GM19035 (cell line): ENCODE data around the gene NAALADL1.
A peak's percentile ranks its signal among the peaks of the same experiment; 100 is the strongest.

ENCODE experiments used
- ATAC-seq: cut with Tn5 transposase; IDR thresholded peaks from one replicate; pipeline ENCODE4 v1.9.1; 2021; ENCODE audit not compliant: unreplicated experiment

Gene NAALADL1

DNA sequence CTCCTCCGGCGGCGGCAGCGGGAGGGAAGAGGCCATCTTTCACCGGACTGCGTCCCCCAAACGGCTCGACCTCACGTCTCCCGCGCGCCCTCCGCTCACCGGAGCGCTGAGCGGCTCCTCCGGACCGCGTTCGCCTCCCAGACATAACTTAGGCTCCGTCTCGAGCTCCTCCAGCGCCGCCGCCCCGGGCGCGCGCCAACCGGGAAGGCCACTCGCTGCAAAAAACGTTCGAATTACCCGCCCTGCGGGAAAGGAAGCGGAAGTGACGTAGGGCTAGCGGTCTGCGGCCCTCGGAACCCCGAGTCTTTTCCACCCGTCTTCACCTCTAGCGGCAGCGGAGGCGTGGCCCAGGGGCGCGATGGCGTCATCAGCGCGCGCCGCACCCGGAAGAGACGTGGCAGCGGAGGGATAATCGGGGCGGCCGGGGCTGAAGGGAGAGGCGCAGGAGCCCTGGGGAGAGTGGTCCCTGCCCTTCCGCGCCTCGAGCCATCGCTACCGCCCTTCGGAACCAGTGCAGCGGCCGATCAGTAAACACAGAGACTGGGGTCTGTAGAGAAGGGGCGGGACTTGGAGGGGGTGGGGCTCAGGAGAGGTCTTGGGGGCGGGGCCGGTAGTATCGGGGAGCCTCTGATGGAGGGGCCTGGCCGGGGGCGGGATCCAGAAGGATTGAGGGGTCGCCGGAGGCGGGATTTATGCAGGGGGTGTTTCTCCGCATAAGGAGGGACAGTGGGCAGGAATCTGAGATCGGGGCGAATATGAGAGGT lies 25.7 kb upstream of the NAALADL1 start, which contains the start of the genes CDCA5 and ZFPL1:
Gene CDCA5 (minus strand): TSS at position 207 of the 764 bp plus-strand sequence. CDS start 62 bp downstream, at position 145.
Gene ZFPL1 (plus strand): TSS at position 389 of the 764 bp plus-strand sequence. CDS start 477 bp downstream, outside the sequence.
- peak; percentile 88 for ATAC-seq

DNA sequence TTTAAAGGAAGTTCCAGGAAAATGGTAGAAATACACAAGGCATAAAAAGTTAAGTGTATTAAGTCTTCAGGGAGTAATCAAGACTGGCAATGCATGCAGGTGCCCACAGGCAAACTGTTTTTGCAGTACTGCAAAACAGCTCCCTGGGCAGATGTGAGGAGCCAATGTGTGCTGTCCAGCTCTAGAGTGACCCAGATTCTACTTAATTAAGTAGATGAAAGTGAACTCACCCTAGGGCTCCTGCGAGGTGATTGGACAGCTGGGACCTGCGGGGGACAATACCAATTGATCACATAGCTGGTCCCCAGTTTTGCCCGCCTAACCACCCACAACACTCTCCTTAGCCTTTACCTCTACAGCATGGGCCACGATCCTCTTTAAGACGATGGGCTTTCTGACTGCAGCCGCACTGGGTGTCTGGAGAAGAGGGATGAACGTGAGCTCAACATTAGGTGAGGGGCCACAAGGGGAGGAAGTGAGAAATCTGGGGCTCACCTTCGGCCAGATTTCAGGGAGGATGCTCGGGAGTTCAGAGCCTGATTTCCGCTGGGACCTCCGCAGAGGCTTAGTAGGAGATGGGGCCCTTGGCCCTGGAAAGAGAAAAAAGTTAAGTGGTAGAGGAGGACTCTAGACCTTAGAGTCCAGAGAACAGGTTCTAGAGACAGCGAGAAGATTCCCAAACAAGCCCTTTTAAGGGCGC lies 24.9 kb upstream of the NAALADL1 start:
- ATAC-seq: peak; percentile 18

DNA sequence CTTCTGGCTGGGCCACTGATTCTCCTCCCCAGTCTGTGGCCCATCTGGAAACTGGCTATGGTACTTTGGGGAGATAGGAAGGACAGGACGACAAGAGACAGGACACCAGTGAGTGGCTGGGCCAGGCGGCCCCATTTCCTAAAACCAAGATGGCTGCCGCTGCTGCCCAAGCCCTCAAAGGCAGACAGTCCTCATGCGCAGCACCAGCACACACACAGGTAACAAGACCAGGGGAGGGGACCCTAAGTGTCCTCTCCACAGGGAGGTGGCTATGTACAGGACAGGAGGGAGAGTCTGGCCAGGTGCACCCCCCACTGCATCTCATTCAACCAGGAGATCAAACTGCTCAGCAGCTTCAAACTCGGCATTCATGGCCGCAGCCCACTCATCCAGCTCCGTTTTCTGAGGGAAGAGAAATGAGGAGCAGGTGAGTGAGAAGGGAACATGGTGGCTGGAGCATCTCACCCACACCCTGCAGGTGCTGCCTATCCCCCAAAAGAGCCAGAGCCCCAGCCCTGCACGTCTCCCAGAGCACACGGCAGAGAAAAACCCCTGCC lies 20.5 kb upstream of the NAALADL1 start:
- ATAC-seq: no peak

DNA sequence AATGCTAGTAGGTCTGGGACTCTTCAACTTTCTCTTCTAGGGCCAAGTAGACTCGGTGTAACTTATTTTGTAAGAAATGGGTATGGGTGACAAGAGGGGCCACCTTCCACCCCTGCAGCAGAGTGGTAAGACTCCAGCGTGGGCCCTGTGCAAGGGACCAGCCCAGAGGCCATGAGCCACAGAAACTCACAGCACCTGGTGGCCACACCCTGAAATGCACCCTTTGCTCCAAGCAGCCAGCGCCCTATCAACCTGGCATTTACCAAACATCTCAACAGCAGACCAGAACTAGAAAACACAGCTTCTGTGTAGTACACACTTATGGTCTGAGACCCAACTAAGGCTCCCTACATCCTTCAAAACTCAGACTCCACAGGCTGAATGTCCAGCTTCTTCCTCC lies 19.8 kb upstream of the NAALADL1 start:
- ATAC-seq: no peak

DNA sequence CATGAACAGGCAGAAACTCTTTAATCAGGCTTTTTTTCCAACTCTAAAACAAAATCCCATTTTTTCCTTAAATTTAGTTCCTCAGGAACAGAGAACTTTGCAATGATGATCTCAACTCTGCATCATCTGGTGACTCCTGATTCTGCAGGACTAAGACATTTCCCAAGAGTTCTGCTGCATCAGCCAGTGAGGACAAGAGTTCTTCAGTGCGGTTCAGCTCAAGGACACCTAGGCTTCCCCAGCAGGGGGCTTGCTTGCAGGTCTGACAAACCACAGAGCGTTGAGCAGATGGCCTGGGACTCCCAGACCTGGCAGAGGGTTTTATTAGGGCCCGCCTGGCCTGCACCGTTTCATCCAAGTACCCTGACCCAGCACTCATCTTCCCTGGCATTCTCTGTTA lies 19.1 kb upstream of the NAALADL1 start:
- no peak for ATAC-seq

DNA sequence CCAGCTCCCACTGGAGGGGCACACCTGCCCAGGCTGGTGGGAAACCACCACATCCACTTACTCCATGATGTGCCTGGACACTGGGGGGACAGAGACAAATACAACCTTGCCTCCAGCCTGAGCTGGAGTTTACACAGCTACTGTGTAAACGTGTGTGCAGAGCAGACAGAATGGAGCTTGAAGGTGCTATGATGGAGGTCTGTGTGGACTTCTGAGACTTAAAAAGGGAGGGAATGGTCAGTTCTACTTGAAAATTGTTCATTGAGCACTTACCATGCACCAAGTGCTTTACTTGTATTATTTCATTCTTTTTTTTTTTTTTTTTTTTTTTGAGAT lies 14.2 kb upstream of the NAALADL1 start:
- no peak for ATAC-seq

DNA sequence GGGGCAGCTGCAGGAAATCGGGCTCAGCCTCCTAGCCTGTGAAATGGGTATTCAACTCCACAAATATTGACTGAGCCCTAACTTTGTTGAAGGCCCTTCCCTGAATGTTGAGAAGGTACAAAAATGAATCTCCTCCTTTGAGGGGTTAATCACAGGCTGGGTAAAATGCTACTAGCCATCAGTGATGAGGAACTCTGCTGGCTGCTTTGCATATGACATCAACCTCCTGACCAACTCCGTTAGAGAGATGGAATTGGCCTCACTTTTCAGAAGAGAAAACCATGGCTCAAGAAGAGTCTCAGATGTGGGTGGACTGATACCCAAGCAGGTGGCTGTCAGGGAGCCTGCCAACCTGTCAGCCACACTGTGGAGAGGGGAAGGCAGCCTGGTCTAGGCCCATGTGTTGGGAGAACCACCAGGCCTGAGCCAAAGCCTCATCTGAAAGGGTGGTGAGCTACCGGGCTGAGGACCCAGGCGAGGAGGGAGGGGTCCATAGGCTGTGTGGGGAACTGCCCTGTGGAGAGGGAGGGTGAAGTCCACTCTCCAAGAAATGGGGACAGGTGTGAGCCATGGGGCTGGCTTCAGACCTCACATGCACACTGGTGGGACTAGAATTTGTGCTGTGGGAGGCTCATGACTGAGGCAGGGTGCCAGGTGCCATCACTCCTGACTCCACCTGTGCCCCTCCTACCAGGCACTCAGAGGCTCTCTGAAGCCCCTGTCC lies 13.7 kb upstream of the NAALADL1 start:
- ATAC-seq: no peak

DNA sequence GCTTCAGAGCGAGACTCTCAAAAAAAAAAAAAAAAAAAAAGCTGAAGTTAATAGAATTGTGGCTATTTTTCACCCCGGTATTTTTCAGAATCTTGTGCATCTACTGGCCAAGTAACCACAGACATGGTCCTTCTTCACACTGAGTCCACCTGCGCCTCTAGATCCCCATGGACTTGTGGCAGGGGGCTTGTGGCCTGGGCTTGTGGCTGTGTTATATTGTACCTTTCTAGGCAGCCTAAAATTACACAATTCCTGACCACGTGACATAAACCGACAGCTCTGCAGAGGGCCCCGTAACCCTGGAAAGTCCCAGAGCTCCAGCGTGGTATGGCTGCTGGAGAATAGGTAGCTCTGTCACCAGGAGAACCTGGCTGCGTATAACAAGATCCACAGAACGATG lies 10.9 kb upstream of the NAALADL1 start:
- ATAC-seq: no peak

DNA sequence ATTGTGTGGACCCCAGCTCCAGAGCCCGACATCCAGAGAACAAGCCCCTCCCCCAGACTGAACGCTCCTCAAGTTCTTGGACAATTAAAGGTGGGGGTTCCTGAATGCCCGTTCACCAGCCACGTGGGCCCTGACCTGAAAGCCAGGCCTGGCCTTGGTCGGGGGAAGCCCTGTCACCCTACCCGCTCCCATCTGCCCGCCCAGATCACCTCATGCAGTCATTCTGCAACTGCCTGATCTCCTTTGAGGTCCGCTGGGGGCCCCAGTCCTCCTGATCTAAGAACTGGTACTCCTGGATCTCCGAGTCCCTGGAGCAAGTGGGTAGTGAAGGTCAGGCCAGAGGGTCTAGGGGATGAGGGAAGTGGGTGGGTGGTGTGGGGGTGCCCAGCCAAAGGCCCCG lies 9.1 kb upstream of the NAALADL1 start:
- no peak for ATAC-seq

DNA sequence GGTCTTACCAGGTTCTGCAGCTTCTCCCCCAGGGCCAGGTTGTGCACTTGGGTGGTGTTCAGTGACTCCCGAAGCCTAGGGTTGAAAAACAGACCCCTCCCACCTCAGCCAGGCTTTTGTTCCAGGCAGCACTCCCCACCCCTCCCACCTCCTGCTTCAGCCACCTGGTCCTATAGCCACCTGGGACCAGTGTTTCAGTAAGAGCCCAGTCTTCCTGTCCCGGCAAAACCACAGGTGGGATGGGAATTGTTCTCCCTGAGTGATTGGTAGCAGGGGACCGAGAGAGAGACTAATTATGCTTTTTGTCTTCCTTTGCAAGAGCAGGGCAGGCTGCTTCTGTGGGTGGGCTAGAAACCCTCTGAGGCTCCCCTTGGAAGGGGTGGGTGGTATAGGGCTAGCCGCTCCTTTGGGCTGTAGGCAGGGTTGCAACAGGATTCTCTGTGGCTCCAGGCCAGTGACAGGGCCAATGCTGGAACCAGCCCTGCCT lies 8.5 kb upstream of the NAALADL1 start:
- no peak for ATAC-seq

DNA sequence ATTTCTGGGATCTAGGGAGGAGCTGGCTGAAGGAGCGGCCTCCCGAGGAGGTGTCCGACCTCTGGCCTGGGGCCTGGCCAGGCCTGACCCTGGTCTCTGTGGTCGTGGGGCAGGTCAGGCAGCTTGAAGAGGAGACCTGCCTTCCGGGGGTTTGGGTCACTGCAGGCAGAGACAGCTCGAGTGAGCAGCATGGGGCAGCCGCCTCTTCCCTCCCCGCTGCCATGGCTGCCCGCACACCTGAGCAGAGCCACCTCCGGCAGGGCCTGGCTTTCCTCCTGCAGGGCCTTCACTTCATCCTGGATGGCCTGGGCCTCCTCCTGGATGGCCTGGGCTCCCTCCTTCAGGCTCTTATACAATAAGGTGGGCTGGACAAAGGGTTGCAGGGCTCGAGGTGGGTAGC lies 8.0 kb upstream of the NAALADL1 start:
- no peak for ATAC-seq

DNA sequence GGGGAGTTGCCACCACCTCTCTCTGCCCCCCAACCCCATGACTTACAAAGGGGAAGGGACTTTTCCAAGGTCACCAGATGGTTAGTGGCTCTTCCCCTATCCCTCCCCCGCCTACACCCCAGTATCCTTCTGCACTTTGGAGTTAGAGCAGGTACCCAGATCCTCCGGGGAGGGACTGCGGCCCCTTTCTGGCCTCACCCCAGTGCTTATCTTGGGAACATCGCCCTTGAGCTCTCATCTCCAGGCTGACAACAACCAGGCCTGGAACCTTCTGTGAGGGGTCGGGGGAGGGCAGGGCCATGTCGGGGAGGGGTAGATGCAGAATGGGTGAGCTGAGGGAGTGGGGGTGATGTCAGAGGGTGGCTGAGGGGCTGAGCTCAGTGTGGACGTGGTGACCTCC lies 7.5 kb upstream of the NAALADL1 start:
- no peak for ATAC-seq

DNA sequence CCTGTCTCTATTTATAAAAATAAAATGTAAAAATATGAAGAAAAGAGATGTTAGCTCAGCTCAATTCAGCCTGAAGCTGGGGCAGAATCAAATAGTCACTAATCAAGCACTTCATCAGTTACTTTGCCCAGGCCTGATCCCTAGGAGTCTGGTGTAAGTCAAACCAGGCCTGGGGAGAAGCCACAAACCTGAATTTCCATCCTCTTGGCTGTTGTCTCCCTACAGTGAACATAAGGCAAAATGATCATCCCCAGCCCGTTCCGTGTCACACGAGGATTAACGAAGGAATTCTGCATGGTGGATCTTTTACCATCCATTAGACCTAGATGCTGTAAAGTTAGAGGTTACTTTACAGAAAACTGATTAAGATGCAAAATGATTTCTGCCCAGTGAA lies 6.5 kb upstream of the NAALADL1 start:
- no peak for ATAC-seq

DNA sequence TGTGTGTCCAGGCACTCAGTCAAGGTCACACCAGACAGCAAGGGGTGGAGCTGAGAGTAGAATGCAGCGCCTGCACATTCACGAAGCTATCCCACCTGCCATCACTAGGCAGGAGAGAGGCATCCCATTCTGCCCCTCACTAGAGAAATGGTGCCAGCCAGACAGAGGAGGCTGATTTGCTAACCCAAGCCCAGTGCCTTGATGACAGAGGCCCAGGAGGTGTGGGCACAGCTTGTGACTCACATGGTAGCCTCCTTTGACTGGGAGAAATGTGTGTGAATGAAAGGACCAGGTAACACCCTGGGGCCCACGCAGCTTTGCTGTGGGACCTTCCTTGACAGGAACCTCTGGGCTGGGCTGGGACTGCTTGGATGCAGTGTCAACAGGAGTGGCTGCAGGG lies 5.2 kb upstream of the NAALADL1 start:
- no peak for ATAC-seq

DNA sequence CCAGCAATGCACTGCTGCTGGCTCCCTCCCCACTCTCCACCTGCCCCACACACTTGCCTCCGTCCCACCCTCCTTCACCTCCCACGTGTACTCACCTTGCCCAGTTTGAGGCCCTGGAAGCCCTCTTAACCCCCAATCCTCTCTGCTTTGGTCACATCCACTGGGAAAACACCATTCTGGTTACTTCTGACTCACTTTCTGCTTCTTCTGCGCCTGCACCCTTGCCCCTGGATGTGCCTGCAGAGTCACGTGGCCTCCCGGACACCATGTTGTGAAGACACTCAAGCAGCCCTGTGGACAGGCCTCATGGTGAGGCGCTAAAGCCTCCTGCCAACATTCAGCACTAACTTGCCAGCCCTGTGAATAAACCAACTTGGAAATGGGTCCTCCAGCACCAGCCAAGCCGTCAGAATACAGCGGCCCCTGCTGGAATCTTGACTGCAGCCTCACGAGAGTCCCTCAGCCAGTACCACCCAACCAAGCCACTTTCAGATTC lies 2.6 kb upstream of the NAALADL1 start:
- ATAC-seq: no peak

DNA sequence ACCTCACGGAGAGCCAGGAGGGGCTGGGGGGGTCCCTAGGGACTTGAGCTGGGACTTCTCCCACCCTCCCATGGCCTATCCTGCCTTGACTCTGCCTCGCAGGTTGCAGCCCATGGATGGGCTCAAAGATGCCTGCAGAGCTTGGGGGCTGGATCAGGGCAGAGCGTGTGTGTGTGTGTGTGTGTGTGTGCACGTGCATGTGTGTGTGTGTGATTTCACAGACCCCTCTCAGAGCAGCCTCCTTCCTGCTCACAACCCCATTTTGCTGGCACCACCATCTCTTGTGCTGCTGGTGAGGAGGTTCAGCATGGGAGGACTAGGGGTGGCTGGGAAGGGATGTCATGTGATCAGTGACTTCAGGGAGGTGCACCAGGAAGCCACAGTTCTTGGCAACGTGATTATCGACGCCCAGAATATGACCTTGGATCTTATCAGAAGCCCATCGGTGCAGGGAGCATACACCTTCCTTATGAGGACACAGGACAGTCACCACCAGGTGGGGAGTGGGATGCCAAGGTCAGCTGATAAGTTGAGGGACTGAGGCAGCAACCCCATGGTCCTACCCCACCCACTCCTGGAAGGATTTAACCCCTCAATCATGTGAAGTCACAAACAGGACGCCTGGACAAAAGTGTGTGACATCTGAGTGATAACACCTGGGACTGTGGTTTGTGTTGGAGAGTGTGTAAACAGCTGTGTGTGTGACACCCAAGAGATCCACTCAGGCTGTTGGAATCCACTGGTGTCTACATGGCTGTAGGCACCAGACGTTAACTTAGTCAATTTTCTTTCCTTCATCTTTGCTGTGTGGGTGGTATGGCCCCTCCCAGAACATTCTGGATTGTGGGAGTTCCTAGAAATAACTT lies 1.8 kb upstream of the NAALADL1 start:
- no peak for ATAC-seq

DNA sequence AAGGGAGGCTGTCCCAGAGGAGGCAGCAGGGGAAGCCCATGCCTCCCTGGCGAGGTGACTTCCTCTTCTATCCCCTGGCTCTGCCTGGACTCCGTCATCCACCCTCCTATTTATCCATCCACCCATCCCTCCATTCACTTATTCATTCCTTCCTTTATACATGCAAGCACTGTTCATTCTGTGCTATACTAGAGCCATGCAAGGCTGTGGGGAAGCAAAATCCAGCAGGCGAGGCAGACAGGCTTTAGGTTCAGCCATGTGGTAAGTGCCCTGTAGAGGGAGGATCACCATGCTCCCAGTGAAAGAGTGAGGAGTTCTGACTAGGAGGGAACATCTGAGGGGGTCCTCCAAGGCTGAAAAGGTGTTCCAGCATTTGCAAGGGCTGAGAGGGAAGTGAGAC lies 1.2 kb upstream of the NAALADL1 start:
- ATAC-seq: no peak

DNA sequence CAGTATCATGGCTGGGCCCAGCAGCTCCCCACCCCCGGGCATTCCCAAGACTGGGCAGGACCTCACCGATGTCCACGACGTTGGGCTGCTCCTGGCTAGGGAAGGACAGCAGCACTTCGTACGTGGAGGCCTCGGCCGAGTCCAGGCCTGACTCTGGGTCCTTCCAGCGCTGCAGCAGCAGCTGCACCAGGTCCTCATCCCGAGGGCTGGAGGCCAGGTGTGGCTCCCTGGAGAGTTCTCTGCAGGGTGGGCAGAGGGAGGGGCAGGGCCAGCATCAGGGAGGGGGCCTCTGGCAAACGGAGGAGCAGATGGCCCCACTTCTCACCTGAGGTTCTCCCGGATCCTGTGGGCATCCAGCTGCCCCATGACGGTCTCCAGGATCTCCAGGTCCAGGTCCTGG lies 341 bp downstream of the NAALADL1 start:
- ATAC-seq: no peak

DNA sequence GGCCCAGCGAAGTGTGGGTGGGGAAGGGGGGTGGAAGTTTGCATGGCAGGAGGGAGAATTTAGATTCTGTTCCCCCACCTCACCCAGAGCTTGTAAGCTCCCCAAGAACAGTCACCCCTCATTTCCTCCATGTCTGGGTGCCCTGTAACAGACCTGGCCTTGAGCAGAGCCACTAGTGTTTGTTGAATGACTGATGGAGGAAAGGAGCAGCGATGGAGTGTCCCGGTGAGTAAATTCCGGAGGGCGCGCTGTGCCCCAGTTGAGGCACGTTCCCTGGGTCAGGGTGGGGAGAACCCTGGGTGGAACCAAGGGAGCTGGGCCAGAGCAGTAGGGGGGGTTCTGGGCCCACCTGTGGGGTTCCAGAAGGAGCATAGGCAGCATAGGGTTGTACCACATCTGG lies 827 bp downstream of the NAALADL1 start:
- no peak for ATAC-seq

DNA sequence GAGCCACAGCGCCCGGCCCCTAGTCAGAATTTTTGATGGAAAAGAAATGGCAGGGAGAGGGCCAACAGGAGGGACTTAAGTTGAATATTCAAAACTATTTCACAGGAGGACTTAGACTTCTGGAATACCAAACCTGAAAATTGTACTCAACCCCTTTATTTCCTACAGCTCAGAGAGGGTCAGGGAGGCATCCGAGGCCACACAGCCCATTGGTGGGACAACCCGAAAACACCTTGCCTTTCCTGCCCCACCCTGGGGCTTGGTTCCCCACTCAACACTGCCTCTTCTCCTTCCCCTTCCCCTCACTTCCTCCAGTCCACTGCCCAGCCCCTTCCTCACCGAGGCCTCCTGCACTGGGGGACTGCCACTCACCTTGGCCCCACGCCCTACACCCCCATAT lies 1.4 kb downstream of the NAALADL1 start:
- no peak for ATAC-seq
